ENCODE measurements around the gene NUPR2. TPM values are rescaled to one million over a fixed set of nuclear protein-coding genes. Genes with fewer than 3 reads are reported as not detected.
"Not testable (repeated sequence)": the region's sequence is repeated elsewhere in the genome, so short reads cannot be mapped to it uniquely, and the experiment has no call there.

NUPR2 gene
- total and polyA plus RNA-seq, 4 experiments from 2014 or later: 1.2 to 1.5 (median 1.3) TPM; not detected in 1

DNA sequence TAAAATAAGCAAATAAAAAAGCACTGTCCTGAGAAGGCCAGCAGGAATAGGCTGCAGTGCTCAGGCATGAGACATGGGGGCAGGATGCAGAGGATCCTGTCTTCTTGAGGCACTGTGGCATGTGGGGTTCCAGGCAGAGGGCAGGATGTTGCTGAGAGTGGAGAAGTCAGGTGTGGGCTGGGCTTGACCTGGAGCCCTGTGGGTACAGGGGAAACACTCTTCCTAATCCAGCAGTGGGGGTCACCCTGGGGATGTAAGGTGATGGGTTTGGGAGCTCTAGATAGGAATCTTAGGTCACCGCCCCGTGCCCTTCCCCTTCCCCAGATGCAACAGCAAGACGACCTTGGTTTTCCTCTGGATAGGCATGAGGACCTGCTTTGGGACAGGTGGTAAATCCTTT lies 38.5 kb downstream of the NUPR2 start:
- intact Hi-C loops (cut with micrococcal nuclease): no loop called here
- H3K9me3 Mint-ChIP-seq: no peaks in the 10 kb centered on the region
- H3K4me1 ChIP-seq (ENCODE audit: insufficient read depth, low read length): no peaks in the 10 kb centered on the region
- ChIA-PET CTCF (ENCODE audit: partially characterized antibody) (interaction anchor here (0.6 to 12.0 kb wide), 3 partner anchors 11 to 72 kb away, joined by 3 to 240 read pairs (median 4); partner anchors contain the start of gene SUMF2), POLR2A (ENCODE audit: partially characterized antibody) (interaction anchor here (1.7 kb wide), 1 partner anchor 13 kb away, joined by 5 read pairs; the partner anchor contains the start of gene SUMF2)
- H3K4me1 Mint-ChIP-seq: peaks cover 3 to 6% (median 6%) of the 10 kb centered on the region in 4 donors
- DNase-seq: no peak
- no peak overlapping the region for H3K4me3 ChIP-seq (ENCODE audit: low read length in 2 of 2)
- no peak overlapping the region for H3K27ac Mint-ChIP-seq
- no peaks in the 10 kb centered on the region for H3K27me3 ChIP-seq (ENCODE audit: insufficient read depth, low read length)
- peaks cover 19 to 46% of the 10 kb centered on the region in 2 donors for H3K36me3 Mint-ChIP-seq
- H3K27ac ChIP-seq (ENCODE audit: low read depth, low read length): no peak overlapping the region
- H3K9me3 ChIP-seq (ENCODE audit: control insufficient read depth in 1 of 2, low read length in 2 of 2): no peaks in the 10 kb centered on the region
- peaks cover 14% of the 10 kb centered on the region for H3K36me3 ChIP-seq (ENCODE audit: insufficient read depth, low read length)
- H3K4me3 Mint-ChIP-seq: no peak overlapping the region
- no peaks in the 10 kb centered on the region for H3K27me3 Mint-ChIP-seq

- peaks cover 3 to 6% (median 6%) of the 10 kb centered on the region in 4 donors for H3K4me1 Mint-ChIP-seq
- H3K27ac Mint-ChIP-seq: peak overlapping the region in 6 of 7 donors; percentile 6 to 86 (median 72)
- no peak overlapping the region for H3K4me3 ChIP-seq (ENCODE audit: low read length in 2 of 2)
- H3K4me1 ChIP-seq (ENCODE audit: insufficient read depth, low read length): no peaks in the 10 kb centered on the region
- peak; percentile 50 to 71 (median 56) for DNase-seq
- H3K9me3 Mint-ChIP-seq: no peaks in the 10 kb centered on the region
- H3K4me3 Mint-ChIP-seq: no peak overlapping the region
- H3K27me3 Mint-ChIP-seq: no peaks in the 10 kb centered on the region
- H3K36me3 ChIP-seq (ENCODE audit: insufficient read depth, low read length): peaks cover 18% of the 10 kb centered on the region
- no peaks in the 10 kb centered on the region for H3K27me3 ChIP-seq (ENCODE audit: insufficient read depth, low read length)
- peaks cover 19 to 34% of the 10 kb centered on the region in 2 donors for H3K36me3 Mint-ChIP-seq
- H3K27ac ChIP-seq (ENCODE audit: low read depth, low read length): no peak overlapping the region
- ChIA-PET CTCF (ENCODE audit: partially characterized antibody) (interaction anchor here (0.6 to 12.0 kb wide), 30 partner anchors 9 to 572 kb away, joined by 3 to 240 read pairs (median 6); partner anchors contain the start of genes CHCHD2, NIPSNAP2, PHKG1 and PSPH), POLR2A (ENCODE audit: partially characterized antibody) (interaction anchor here (1.0 to 3.6 kb wide), 2 partner anchors 10 to 433 kb away, joined by 3 to 22 read pairs; partner anchors contain the start of gene SUMF2)
- H3K9me3 ChIP-seq (ENCODE audit: control insufficient read depth in 1 of 2, low read length in 2 of 2): no peaks in the 10 kb centered on the region
- intact Hi-C loops (cut with micrococcal nuclease): loop anchor here (1.0 kb wide), 2 partner anchors 69 to 433 kb away; no protein-coding TSS in a partner anchor
Measured at GRCh38 chr7:56074371-56074791, 41.8 kb downstream of the NUPR2 start.

GRCh38 chr7:56066376-56066775 lies 49.8 kb downstream of the NUPR2 start:
- H3K27me3 Mint-ChIP-seq; H3K9me3 Mint-ChIP-seq; H3K27me3 ChIP-seq (ENCODE audit: insufficient read depth, low read length); H3K4me3 ChIP-seq (ENCODE audit: low read length in 2 of 2); DNase-seq; H3K27ac ChIP-seq (ENCODE audit: low read depth, low read length); intact Hi-C loops (cut with micrococcal nuclease); H3K9me3 ChIP-seq (ENCODE audit: control insufficient read depth in 1 of 2, low read length in 2 of 2): not testable (repeated sequence)
- H3K36me3 ChIP-seq (ENCODE audit: insufficient read depth, low read length): peaks cover 14% of the 10 kb centered on the region
- Mint-ChIP-seq H3K4me1 (peaks cover 21 to 39% (median 28%) of the 10 kb centered on the region in 4 donors), H3K27ac (peak overlapping the region in 1 of 7 donors; percentile 63), H3K36me3 (peaks cover 24 to 48% of the 10 kb centered on the region in 2 donors), H3K4me3 (peak overlapping the region in 1 of 8 donors; percentile 73)
- ChIA-PET CTCF (ENCODE audit: partially characterized antibody) (interaction anchor here (0.7 to 3.2 kb wide), 3 partner anchors 8 to 13 kb away, joined by 3 to 40 read pairs (median 4); no protein-coding TSS in a partner anchor), POLR2A (ENCODE audit: partially characterized antibody) (interaction anchor here (1.8 to 5.4 kb wide), 2 partner anchors 13 to 40 kb away, joined by 4 to 87 read pairs; partner anchors contain the start of genes CCT6A, CHCHD2 and PSPH)
- H3K4me1 ChIP-seq (ENCODE audit: insufficient read depth, low read length): peaks cover 22% of the 10 kb centered on the region

Other genes with a start within 250 kb of the NUPR2 start
- gene ZNF713, start 229.0 kb downstream of the NUPR2 start, total RNA-seq: 1 to 10 TPM; 2.8 to 4.7 TPM
- under 1 TPM; 0.18 to 0.85 TPM for gene ZNF713, start 229.0 kb downstream of the NUPR2 start, polyA plus RNA-seq
- 10 to 100 TPM; 11.5 to 13.2 TPM for gene MRPS17, start 164.5 kb downstream of the NUPR2 start, total RNA-seq
- gene MRPS17, start 164.5 kb downstream of the NUPR2 start, polyA plus RNA-seq: 10 to 100 TPM; 15.1 to 17.8 TPM
- gene NIPSNAP2, start 151.8 kb downstream of the NUPR2 start, total RNA-seq: 10 to 100 TPM; 29.0 to 33.3 TPM
- 10 to 100 TPM; 43.0 to 94.3 TPM for gene NIPSNAP2, start 151.8 kb downstream of the NUPR2 start, polyA plus RNA-seq
- gene PSPH, start 65.0 kb downstream of the NUPR2 start, total RNA-seq: 1 to 10 TPM; 4.3 to 8.0 TPM
- 1 to 10 TPM; 2.1 to 4.1 TPM for gene PSPH, start 65.0 kb downstream of the NUPR2 start, polyA plus RNA-seq
- gene CCT6A, start 64.7 kb downstream of the NUPR2 start, total RNA-seq: 10 to 100 TPM; 72.9 to 78.2 TPM
- gene CCT6A, start 64.7 kb downstream of the NUPR2 start, polyA plus RNA-seq: 100 to 1,000 TPM in 1 of 2 donors, 10 to 100 TPM in 1; 94.7 to 113 TPM
- 100 to 1,000 TPM; 172 to 177 TPM for gene SUMF2, start 52.1 kb downstream of the NUPR2 start, total RNA-seq
- gene SUMF2, start 52.1 kb downstream of the NUPR2 start, polyA plus RNA-seq: 100 to 1,000 TPM in 1 of 2 donors, 10 to 100 TPM in 1; 79.9 to 157 TPM
- gene PHKG1, start 23.5 kb downstream of the NUPR2 start, total RNA-seq: 1 to 10 TPM; 2.9 to 3.7 TPM
- gene PHKG1, start 23.5 kb downstream of the NUPR2 start, polyA plus RNA-seq: under 1 TPM in 1 of 2 donors, not detected in 1; 0.53 TPM
- 100 to 1,000 TPM; 147 to 156 TPM for gene CHCHD2, start 9.9 kb downstream of the NUPR2 start, total RNA-seq
- 100 to 1,000 TPM; 504 to 526 TPM for gene CHCHD2, start 9.9 kb downstream of the NUPR2 start, polyA plus RNA-seq